Neural progenitor cell (in vitro differentiated cells): ENCODE measurements around the gene CREM. TPM values are rescaled to one million over a fixed set of nuclear protein-coding genes. Genes with fewer than 3 reads are reported as not detected.
A peak's percentile ranks its signal among the peaks of the same experiment; 100 is the strongest.

Source experiments
- DNase-seq: peaks from one replicate; pipeline ENCODE4 v3.0.0-alpha.2; 2016; ENCODE audit warnings: low spot score
- H2AFZ ChIP-seq: fragments of 200-600 bp; sonication (generic); replicated peaks from 2 replicates; pipeline ENCODE4 v1.6.1; 2016; ENCODE audit warnings: antibody characterized with exemption
- H3F3A ChIP-seq: fragments of 200-600 bp; sonication (generic); 2 replicates; pipeline ENCODE4 v1.6.1; 2016; ENCODE audit warnings: antibody characterized with exemption, low read depth
- H3K27ac ChIP-seq: fragments of 200-600 bp; sonication (generic); 2 replicates; pipeline ENCODE4 v1.5.1; 2016; ENCODE audit warnings: mild to moderate bottlenecking
- H3K27me3 ChIP-seq: fragments of 200-600 bp; sonication (generic); 2 replicates; pipeline ENCODE4 v1.6.1; 2016; ENCODE audit warnings: mild to moderate bottlenecking, moderate library complexity
- H3K36me3 ChIP-seq: fragments of 200-600 bp; sonication (generic); 2 replicates; pipeline ENCODE4 v1.5.1; 2016
- H3K4me1 ChIP-seq: fragments of 200-600 bp; sonication (generic); 2 replicates; pipeline ENCODE4 v1.6.1; 2016; ENCODE audit warnings: mixed run types
- H3K4me2 ChIP-seq: fragments of 200-600 bp; sonication (generic); 2 replicates; pipeline ENCODE4 v1.6.1; 2016
- H3K4me3 ChIP-seq: fragments of 200-600 bp; sonication (generic); 2 replicates; pipeline ENCODE4 v1.5.1; 2016
- H3K79me2 ChIP-seq: fragments of 200-600 bp; sonication (generic); 2 replicates; pipeline ENCODE4 v1.6.1; 2016; ENCODE audit warnings: low read depth
- H3K9ac ChIP-seq: fragments of 200-600 bp; sonication (generic); 2 replicates; pipeline ENCODE4 v1.6.1; 2016
- H3K9me3 ChIP-seq: fragments of 200-600 bp; sonication (generic); 2 replicates; pipeline ENCODE4 v1.5.1; 2016; ENCODE audit warnings: low read depth
- H4K20me1 ChIP-seq: fragments of 200-600 bp; sonication (generic); 2 replicates; pipeline ENCODE4 v1.6.1; 2016; ENCODE audit warnings: low read depth
- H3K27ac Mint-ChIP-seq: 3 replicates; pipeline ENCODE4 v1.8.0; 2021; ENCODE audit warnings: mixed read lengths
- H3K27me3 Mint-ChIP-seq: 2 replicates; pipeline ENCODE4 v1.8.0; 2022; ENCODE audit warnings: low read depth, mild to moderate bottlenecking, inconsistent platforms, moderate library complexity, mixed read lengths; ENCODE audit not compliant: insufficient read depth
- H3K36me3 Mint-ChIP-seq: 3 replicates; pipeline ENCODE4 v1.8.0; 2021; ENCODE audit warnings: mixed read lengths
- H3K4me1 Mint-ChIP-seq: 3 replicates; pipeline ENCODE4 v1.8.0; 2021; ENCODE audit warnings: mixed read lengths
- H3K4me3 Mint-ChIP-seq: 3 replicates; pipeline ENCODE4 v1.8.0; 2021; ENCODE audit warnings: mild to moderate bottlenecking, moderate library complexity, mixed read lengths
- H3K9me3 Mint-ChIP-seq: 3 replicates; pipeline ENCODE4 v1.8.0; 2020; ENCODE audit warnings: mixed read lengths
- EZH2 ChIP-seq: fragments of 200-600 bp; sonication (generic); IDR thresholded peaks from 2 replicates; pipeline ENCODE4 v1.6.1; 2017; ENCODE audit warnings: antibody characterized with exemption, mild to moderate bottlenecking, moderate library complexity
- EZH2phosphoT487 ChIP-seq: fragments of 200-600 bp; sonication (generic); IDR thresholded peaks from 2 replicates; pipeline ENCODE4 v1.6.1; 2017; ENCODE audit warnings: antibody characterized with exemption
- microRNA-seq: library from miRNA; unstranded; fragments of <30 nt; microRNA quantifications from one replicate; pipeline ENCODE4, GENCODE V29; 2016
- small RNA-seq: library from RNA; depleted of rRNA; stranded (forward); fragments of <200 nt; gene quantifications from one replicate; pipeline ENCODE3, GENCODE V24; 2015
- total RNA-seq: library from RNA; depleted of rRNA; stranded (reverse); fragments of >200 nt; gene quantifications from 2 replicates; pipeline ENCODE4 v1.2.3, GENCODE V29; 2015; ENCODE audit warnings: low replicate concordance
- TF ChIP-seq, protein P1 (sequence below): fragments of 200-600 bp; sonication (generic); IDR thresholded peaks from 2 replicates; pipeline ENCODE4 v1.5.1; 2017; ENCODE audit warnings: antibody characterized with exemption, mild to moderate bottlenecking

Gene CREM
- total RNA-seq, 1 donor from 2014 or later = 74.2 TPM

DNA sequence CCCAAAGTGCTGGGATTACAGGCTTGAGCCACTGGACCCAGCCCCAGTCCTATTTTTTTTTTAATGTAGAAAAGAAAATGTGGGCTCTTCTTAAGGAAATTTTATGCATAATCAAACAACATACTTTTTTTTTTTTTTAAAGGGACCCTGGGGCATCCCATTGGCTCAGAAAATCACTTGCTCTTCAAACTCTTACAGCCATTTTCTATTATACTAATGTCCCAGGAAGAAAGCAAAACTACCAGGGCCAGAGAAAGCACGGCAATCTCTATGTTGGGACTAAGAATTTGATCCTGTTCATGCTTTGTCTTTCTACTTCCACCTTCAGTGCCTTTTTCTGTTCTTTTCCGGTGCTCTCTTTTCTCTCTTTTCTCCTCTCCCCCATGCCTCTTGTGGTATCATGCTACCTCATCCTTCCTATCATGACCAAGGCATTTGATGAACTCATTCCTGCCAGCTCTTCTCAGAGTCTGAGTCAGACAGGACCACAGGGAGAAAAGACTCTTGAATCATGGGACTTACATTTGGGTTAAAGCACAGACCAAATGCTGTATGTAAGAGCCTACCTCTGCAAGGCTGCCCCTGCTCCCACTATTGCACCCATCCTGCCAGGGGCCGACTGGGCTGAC is 133.2 kb downstream of the CREM start:
- no peak for TF ChIP-seq EZH2phosphoT487
- TF ChIP-seq, protein P1, sequence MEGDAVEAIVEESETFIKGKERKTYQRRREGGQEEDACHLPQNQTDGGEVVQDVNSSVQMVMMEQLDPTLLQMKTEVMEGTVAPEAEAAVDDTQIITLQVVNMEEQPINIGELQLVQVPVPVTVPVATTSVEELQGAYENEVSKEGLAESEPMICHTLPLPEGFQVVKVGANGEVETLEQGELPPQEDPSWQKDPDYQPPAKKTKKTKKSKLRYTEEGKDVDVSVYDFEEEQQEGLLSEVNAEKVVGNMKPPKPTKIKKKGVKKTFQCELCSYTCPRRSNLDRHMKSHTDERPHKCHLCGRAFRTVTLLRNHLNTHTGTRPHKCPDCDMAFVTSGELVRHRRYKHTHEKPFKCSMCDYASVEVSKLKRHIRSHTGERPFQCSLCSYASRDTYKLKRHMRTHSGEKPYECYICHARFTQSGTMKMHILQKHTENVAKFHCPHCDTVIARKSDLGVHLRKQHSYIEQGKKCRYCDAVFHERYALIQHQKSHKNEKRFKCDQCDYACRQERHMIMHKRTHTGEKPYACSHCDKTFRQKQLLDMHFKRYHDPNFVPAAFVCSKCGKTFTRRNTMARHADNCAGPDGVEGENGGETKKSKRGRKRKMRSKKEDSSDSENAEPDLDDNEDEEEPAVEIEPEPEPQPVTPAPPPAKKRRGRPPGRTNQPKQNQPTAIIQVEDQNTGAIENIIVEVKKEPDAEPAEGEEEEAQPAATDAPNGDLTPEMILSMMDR = no peak
- no peaks in the 10 kb centered on the region for H3K79me2 ChIP-seq
- no peak overlapping the region for H3K9ac ChIP-seq
- H4K20me1 ChIP-seq = no peaks in the 10 kb centered on the region
- H3K27me3 ChIP-seq = no peaks in the 10 kb centered on the region
- Mint-ChIP-seq H3K9me3 (peaks cover 29% of the 10 kb centered on the region), H3K4me3 (no peak overlapping the region), H3K4me1 (no peaks in the 10 kb centered on the region), H3K27me3 (peaks cover 4% of the 10 kb centered on the region), H3K27ac (no peak overlapping the region), H3K36me3 (no peaks in the 10 kb centered on the region)
- no peak overlapping the region for H3K4me2 ChIP-seq
- H3F3A ChIP-seq = no peaks in the 10 kb centered on the region
- H3K27ac ChIP-seq = no peak overlapping the region
- H3K4me1 ChIP-seq = no peaks in the 10 kb centered on the region
- DNase-seq = no peak
- peak overlapping the region; percentile 10 for H2AFZ ChIP-seq
- no peak overlapping the region for H3K4me3 ChIP-seq
- no peaks in the 10 kb centered on the region for H3K36me3 ChIP-seq
- no peaks in the 10 kb centered on the region for H3K9me3 ChIP-seq

- peaks cover 18% of the 10 kb centered on the region for H3K9me3 Mint-ChIP-seq
- peaks cover 2% of the 10 kb centered on the region for H3K4me1 Mint-ChIP-seq
- H3K27me3 ChIP-seq = no peaks in the 10 kb centered on the region
- no peak overlapping the region for H3K27ac ChIP-seq
- peaks cover 4% of the 10 kb centered on the region for H3K27me3 Mint-ChIP-seq
- no peaks in the 10 kb centered on the region for H3F3A ChIP-seq
- no peaks in the 10 kb centered on the region for H3K9me3 ChIP-seq
- no peak overlapping the region for H2AFZ ChIP-seq
- no peaks in the 10 kb centered on the region for H3K36me3 Mint-ChIP-seq
- no peak overlapping the region for H3K4me3 ChIP-seq
- H3K27ac Mint-ChIP-seq = no peak overlapping the region
- H3K9ac ChIP-seq = no peak overlapping the region
- no peaks in the 10 kb centered on the region for H4K20me1 ChIP-seq
- no peak overlapping the region for H3K4me2 ChIP-seq
- TF ChIP-seq EZH2 (no peak), EZH2phosphoT487 (no peak)
- TF ChIP-seq, protein P1 = no peak
- no peaks in the 10 kb centered on the region for H3K36me3 ChIP-seq
- no peak overlapping the region for H3K4me3 Mint-ChIP-seq
- H3K4me1 ChIP-seq = no peaks in the 10 kb centered on the region
- no peak for DNase-seq
- H3K79me2 ChIP-seq = no peaks in the 10 kb centered on the region
Measured at GRCh38 chr10:35262436-35262835, 135.8 kb downstream of the CREM start.

Small RNA genes lying within 50 kb of the gene (microRNA-seq; reads per million reads assigned to microRNA genes)
- 1.8 reads per million, percentile 4 among the genes with 10 or more reads in this experiment for gene MIR3611

Small RNA genes lying within 50 kb of the gene (small RNA-seq; reads per million reads assigned to genes)
- gene MIR3611 = not detected
- not detected for gene RNU6-1167P
- not detected for gene RNU6-794P
- not detected for gene RNU7-77P

Other genes with a start within 250 kb of the CREM start
- 29.7 and 40.3 TPM in 2 replicates for gene CUL2, start 36.5 kb upstream of the CREM start, total RNA-seq
- 43.0 and 46.7 TPM in 2 replicates for gene CCNY, start 209.7 kb downstream of the CREM start, total RNA-seq